Neural cell (in vitro differentiated cells): ENCODE data around the gene DPP10.

ENCODE experiments used
- POLR2AphosphoS5 ChIP-seq: IDR thresholded peaks from 2 replicates; pipeline ENCODE4 v1.6.1; 2012
- TAF1 ChIP-seq: IDR thresholded peaks from 2 replicates; pipeline ENCODE4 v1.6.1; 2012; ENCODE audit warnings: low read depth
- TF ChIP-seq, protein P1 (sequence below): fragments of 450-650 bp; IDR thresholded peaks from 2 replicates; pipeline ENCODE4 v1.5.1; 2014; ENCODE audit warnings: antibody characterized with exemption, mild to moderate bottlenecking, moderate library complexity; ENCODE audit not compliant: poor library complexity, severe bottlenecking

DNA sequence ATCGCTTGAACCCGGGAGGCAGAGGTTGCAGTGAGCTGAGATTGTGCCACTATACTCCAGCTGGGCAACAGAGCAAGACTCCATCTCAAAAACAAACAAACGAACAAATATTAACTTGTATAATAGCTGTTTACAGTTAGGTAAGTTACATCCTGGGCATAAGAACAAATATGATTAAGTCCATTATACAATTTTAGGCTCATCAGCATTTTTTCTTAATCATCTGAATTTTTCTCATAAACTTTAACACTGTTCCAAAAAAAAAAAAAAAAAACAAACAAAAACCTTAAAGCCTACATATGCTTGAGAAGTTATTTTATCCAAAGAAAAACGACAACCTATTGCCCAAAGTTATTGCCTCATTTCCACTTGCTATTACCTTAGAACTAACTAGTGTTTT, 1042.5 kb downstream of the DPP10 start:
- TF ChIP-seq, protein P1, sequence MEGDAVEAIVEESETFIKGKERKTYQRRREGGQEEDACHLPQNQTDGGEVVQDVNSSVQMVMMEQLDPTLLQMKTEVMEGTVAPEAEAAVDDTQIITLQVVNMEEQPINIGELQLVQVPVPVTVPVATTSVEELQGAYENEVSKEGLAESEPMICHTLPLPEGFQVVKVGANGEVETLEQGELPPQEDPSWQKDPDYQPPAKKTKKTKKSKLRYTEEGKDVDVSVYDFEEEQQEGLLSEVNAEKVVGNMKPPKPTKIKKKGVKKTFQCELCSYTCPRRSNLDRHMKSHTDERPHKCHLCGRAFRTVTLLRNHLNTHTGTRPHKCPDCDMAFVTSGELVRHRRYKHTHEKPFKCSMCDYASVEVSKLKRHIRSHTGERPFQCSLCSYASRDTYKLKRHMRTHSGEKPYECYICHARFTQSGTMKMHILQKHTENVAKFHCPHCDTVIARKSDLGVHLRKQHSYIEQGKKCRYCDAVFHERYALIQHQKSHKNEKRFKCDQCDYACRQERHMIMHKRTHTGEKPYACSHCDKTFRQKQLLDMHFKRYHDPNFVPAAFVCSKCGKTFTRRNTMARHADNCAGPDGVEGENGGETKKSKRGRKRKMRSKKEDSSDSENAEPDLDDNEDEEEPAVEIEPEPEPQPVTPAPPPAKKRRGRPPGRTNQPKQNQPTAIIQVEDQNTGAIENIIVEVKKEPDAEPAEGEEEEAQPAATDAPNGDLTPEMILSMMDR = no peak
- TF ChIP-seq TAF1 = no peak
- no peak for TF ChIP-seq POLR2AphosphoS5
